Endothelial cell of umbilical vein (primary cell): ENCODE measurements around the gene EFHC1. TPM values are rescaled to one million over a fixed set of nuclear protein-coding genes. Genes with fewer than 3 reads are reported as not detected.

Source experiments
- BruUV-seq: library from RNA; stranded (reverse); fragments of 400-500 nt; replicated peaks from 2 replicates; lab custom pipeline; 2021; lab: Mats Ljungman, UMichigan
- CTCF ChIA-PET: fragments of 300-600, 350-600 bp; sonication (Branson Sonifier 250); formaldehyde crosslinking; loops from one replicate; lab custom pipeline; 2021; ENCODE audit warnings: antibody characterized with exemption, inconsistent platforms; lab: Charles Lee
- POLR2A ChIA-PET: fragments of 300-600, 350-600 bp; sonication (Branson Sonifier 250); formaldehyde crosslinking; loops from one replicate; lab custom pipeline; 2021; ENCODE audit warnings: antibody characterized with exemption, inconsistent platforms; lab: Charles Lee
- DNase-seq: peaks from one replicate; pipeline ENCODE4 v3.0.0-alpha.2; 2011; ENCODE audit warnings: low read depth, low spot score
- FAIRE-seq: peaks from 2 replicates; lab custom pipeline; 2011; peaks lifted over from hg19 to GRCh38; lab: Jason Lieb, UNC
- H2AFZ ChIP-seq: 2 replicates; pipeline ENCODE4 v1.6.0; 2012; ENCODE audit warnings: low read depth, low read length, control low read depth, inconsistent platforms
- H3K27ac ChIP-seq: 2 replicates; pipeline ENCODE4 v1.5.1; 2011; ENCODE audit warnings: low read depth, mild to moderate bottlenecking, control low read depth, low read length, moderate library complexity; ENCODE audit not compliant: insufficient read depth
- H3K27me3 ChIP-seq, 2 experiments: 2 replicates each; pipeline versions ENCODE4 v1.6.0 to v1.6.1; 2011; ENCODE audit warnings: low read length in 2 of 2, mixed read lengths in 1 of 2; ENCODE audit not compliant: control insufficient read depth in 2 of 2, insufficient read depth in 2 of 2
- H3K36me3 ChIP-seq, 2 experiments: 2 replicates in 1 of 2; 3 replicates in 1 of 2; pipeline ENCODE4 v1.5.1; 2011; ENCODE audit warnings: low read length in 2 of 2, mild to moderate bottlenecking in 1 of 2, moderate library complexity in 1 of 2; ENCODE audit not compliant: control insufficient read depth in 2 of 2, insufficient read depth in 2 of 2; ENCODE audit errors: extremely low read depth in 1 of 2
- H3K4me1 ChIP-seq: 3 replicates; pipeline ENCODE4 v1.5.1; 2011; ENCODE audit warnings: mild to moderate bottlenecking, low read length; ENCODE audit not compliant: control insufficient read depth, insufficient read depth; ENCODE audit errors: extremely low read depth
- H3K4me2 ChIP-seq: 2 replicates; pipeline ENCODE4 v1.6.1; 2011; ENCODE audit warnings: low read length, control low read depth, mixed read lengths; ENCODE audit not compliant: insufficient read depth
- H3K4me3 ChIP-seq, 3 experiments: fragments of 200-600 bp in 1 of 3; sonication (generic), shearing (Covaris generic) in 1 of 3; replicated peaks in 1 of 3; 2 replicates each; pipeline ENCODE4 v1.5.1; 2011 to 2016; ENCODE audit warnings: control low read depth in 3 of 3, low read length in 3 of 3, mild to moderate bottlenecking in 2 of 3, inconsistent platforms in 1 of 3, low read depth in 1 of 3, moderate library complexity in 1 of 3; ENCODE audit not compliant: insufficient read depth in 1 of 3
- H3K79me2 ChIP-seq: 2 replicates; pipeline ENCODE4 v1.6.0; 2012; ENCODE audit warnings: low read length, inconsistent platforms; ENCODE audit not compliant: control insufficient read depth, insufficient read depth
- H3K9ac ChIP-seq: replicated peaks from 2 replicates; pipeline ENCODE3; 2011; ENCODE audit warnings: low read length, control low read depth; ENCODE audit not compliant: insufficient read depth; ENCODE audit errors: extremely low read depth
- H3K9me1 ChIP-seq: replicated peaks from 3 replicates; pipeline ENCODE4 v1.6.0; 2011; ENCODE audit warnings: mild to moderate bottlenecking, low read length; ENCODE audit not compliant: control insufficient read depth, insufficient read depth; ENCODE audit errors: extremely low read depth
- H3K9me3 ChIP-seq: replicated peaks from 2 replicates; pipeline ENCODE4 v1.5.1; 2012; ENCODE audit warnings: low read length, inconsistent platforms; ENCODE audit not compliant: control insufficient read depth, insufficient read depth
- H4K20me1 ChIP-seq: replicated peaks from 2 replicates; pipeline ENCODE3; 2011; ENCODE audit warnings: mild to moderate bottlenecking, low read length; ENCODE audit not compliant: control insufficient read depth, insufficient read depth; ENCODE audit errors: extremely low read depth
- CTCF ChIP-seq, 2 donors: IDR thresholded peaks; 1 replicate in 1 of 2; 2 replicates in 1 of 2; pipeline ENCODE4 v1.5.1; 2011; ENCODE audit warnings: low read length in 2 of 2, mild to moderate bottlenecking in 2 of 2, moderate library complexity in 2 of 2, control low read depth in 1 of 2, inconsistent platforms in 1 of 2, low read depth in 1 of 2; ENCODE audit not compliant: insufficient read depth in 1 of 2; ENCODE audit errors: extremely low read depth in 1 of 2
- EZH2 ChIP-seq: IDR thresholded peaks from 2 replicates; pipeline ENCODE4 v1.6.1; 2012; ENCODE audit warnings: borderline replicate concordance, low read depth, mild to moderate bottlenecking, moderate library complexity, low read length, inconsistent platforms; ENCODE audit not compliant: severe bottlenecking
- FOS ChIP-seq: IDR thresholded peaks from 2 replicates; pipeline ENCODE4 v1.6.1; 2011; ENCODE audit warnings: mild to moderate bottlenecking, low read length, moderate library complexity, borderline replicate concordance; ENCODE audit not compliant: insufficient read depth
- GATA2 ChIP-seq: IDR thresholded peaks from 2 replicates; pipeline ENCODE4 v1.7.0; 2011; ENCODE audit warnings: low read depth, mild to moderate bottlenecking, moderate library complexity, mixed read lengths, low read length; ENCODE audit not compliant: insufficient read length, insufficient read depth
- JUN ChIP-seq: IDR thresholded peaks from 2 replicates; pipeline ENCODE4 v1.6.1; 2011; ENCODE audit warnings: borderline replicate concordance, low read depth; ENCODE audit not compliant: insufficient read length, insufficient read depth
- MYC ChIP-seq: IDR thresholded peaks from one replicate; pipeline ENCODE4 v1.6.1; 2011; ENCODE audit warnings: mild to moderate bottlenecking, low read depth, low read length
- POLR2A ChIP-seq: IDR thresholded peaks from 2 replicates; pipeline ENCODE4 v1.6.1; 2012; ENCODE audit warnings: low read depth, mild to moderate bottlenecking, control low read depth, low read length
- POLR2AphosphoS5 ChIP-seq: IDR thresholded peaks from 2 replicates; pipeline ENCODE4 v1.6.1; 2012; ENCODE audit warnings: low read depth, mild to moderate bottlenecking, control low read depth, low read length, moderate library complexity; ENCODE audit not compliant: insufficient read depth
- dilution Hi-C: fragments of 300-500 bp; cut with MboI; formaldehyde crosslinking; loops from one replicate; pipeline ENCODE4 v1.15.0; 2019; ENCODE audit warnings: low sequenced_read_pairs; ENCODE audit not compliant: extremely low pct_ligation_motif_present
- intact Hi-C: fragments of 100-400 bp; cut with micrococcal nuclease; formaldehyde crosslinking; loops from one replicate; pipeline ENCODE4 v1.10.0; 2022
- polyA plus RNA-seq, 4 experiments: library from polyadenylated mRNA; depleted of rRNA in 3 of 4; stranded (reverse) in 3 of 4; unstranded in 1 of 4; fragments of >200 nt; gene quantifications; 2 replicates each; pipeline versions ENCODE4 v1.2.1 to v1.2.3, GENCODE V29; 2011 to 2012; ENCODE audit warnings: missing spikeins in 1 of 4
- total RNA-seq: library from RNA; stranded (reverse); gene quantifications from 2 replicates; pipeline ENCODE4 v1.2.3, GENCODE V29; 2021
- TF ChIP-seq, protein P1 (sequence below): IDR thresholded peaks from 2 replicates; pipeline ENCODE4 v1.6.1; 2011; ENCODE audit not compliant: insufficient read depth, insufficient read length

EFHC1 gene
- total and polyA plus RNA-seq, 2 donors (not counting 3 experiments of a cell fraction or from before 2014, with no cell fraction given): 14.6 to 17.6 TPM

GRCh38 chr6:52546678-52547077, 126.5 kb downstream of the EFHC1 start:
- Histone ChIP-seq H3K4me1 (peaks cover 80% of the 10 kb centered on the region), H3K36me3 (no peaks in the 10 kb centered on the region), H3K9me3 (no peaks in the 10 kb centered on the region), H3K27ac (no peak overlapping the region), H3K4me2 (no peak overlapping the region), H3K9ac (no peak overlapping the region), H3K79me2 (peaks cover 71% of the 10 kb centered on the region), H3K27me3 (no peaks in the 10 kb centered on the region), H4K20me1 (no peaks in the 10 kb centered on the region), H3K4me3 (no peak overlapping the region), H3K9me1 (no peaks in the 10 kb centered on the region), H2AFZ (no peak overlapping the region)
- POLR2A ChIA-PET: no interaction called here
- no peak for DNase-seq
- dilution Hi-C loops (loop anchor here (25.0 kb wide), 1 partner anchor 134 kb away; the partner anchor contains the start of gene EFHC1), intact Hi-C loops (no loop called here)
- CTCF ChIA-PET: no interaction called here
- no TSS peak for BruUV-seq
- TF ChIP-seq CTCF (IDR thresholded peaks at IDR 0.05; ENCODE audit: extremely low read depth in 1 of 2, insufficient read depth in 1 of 2, low read depth in 1 of 2, low read length in 2 of 2) (no peak), GATA2 (no peak), MYC (no peak), EZH2 (no peak), POLR2A (no peak), JUN (no peak), POLR2AphosphoS5 (no peak), FOS (no peak)
- TF ChIP-seq, protein P1, sequence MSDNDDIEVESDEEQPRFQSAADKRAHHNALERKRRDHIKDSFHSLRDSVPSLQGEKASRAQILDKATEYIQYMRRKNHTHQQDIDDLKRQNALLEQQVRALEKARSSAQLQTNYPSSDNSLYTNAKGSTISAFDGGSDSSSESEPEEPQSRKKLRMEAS: no peak
- FAIRE-seq: no peak
